NCI-H1092 treated with DMSO at 0.1 percent for 48 hours (cell line): Measurements from ENCODE around the gene NINL.

Experiments
- DNase-seq: peaks from one replicate; lab custom pipeline; 2025; lab: John Stamatoyannopoulos, UW

NINL gene

GRCh38 chr20:25500880-25501351 is 84.4 kb downstream of the NINL start:
- DNase-seq: no peak

DNA sequence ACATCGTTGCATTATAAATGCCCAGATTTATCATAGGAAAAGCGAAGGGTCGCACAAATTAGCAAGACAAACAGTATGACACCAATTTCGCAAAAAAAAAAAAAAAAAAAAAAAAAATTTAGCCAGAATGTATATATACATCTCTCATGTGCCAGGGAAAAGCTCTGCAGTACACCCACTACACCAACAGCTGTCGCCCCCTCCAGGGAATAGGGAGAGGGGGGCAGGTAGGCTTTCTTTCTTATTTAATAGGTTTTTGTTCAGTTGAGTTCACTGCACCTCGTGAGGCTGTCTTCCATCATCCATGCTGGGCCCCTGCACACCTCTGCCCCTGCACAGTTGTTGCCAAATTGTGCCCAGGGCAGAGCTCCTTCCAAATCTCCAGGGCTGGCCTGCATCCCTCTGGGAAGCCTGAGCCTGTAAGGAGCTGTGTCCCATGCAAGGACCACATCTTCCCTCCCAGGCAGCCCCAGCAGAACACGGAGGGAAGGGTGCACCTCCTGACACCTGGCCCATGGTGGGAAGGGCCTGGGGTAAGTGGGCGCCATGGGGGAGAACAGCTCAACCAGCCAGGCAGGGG is 85.4 kb downstream of the NINL start:
- DNase-seq: no peak

DNA sequence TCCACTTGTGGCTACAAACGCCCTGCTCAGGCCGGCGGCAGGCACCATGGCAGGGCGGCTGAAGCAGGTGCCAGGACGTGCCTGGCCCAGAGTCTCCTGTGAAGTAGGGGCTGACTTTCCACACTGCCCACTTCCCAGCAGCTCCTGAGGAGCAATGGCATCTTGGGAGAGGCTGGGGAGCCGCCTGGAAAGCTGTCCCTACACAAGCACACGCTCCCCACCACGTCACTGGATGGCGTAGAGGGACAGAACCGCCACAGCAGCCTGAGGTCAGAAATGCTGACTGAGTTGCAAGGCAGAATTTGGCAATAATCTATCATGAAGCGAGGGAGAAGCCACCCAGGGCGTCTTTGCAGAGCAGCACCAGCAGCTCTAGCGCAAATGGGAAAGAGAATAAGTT is 86.3 kb downstream of the NINL start:
- no peak for DNase-seq

DNA sequence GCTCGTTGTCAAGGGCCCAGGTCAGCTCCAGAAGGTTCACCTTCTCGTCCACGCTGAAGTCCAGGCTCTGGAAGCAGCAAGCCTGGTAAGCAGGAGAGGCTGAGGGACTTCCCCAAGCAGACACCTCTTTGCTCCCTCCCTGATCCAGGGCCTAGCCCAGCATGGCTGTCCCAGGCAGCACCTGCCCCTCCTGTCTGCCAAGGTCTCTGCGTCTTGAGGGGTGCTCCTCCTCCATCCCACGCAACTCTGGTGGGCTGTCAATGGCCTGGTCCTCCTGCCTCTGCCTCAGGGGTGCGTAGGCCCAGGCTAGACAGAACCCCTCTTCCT is 87.1 kb downstream of the NINL start:
- no peak for DNase-seq

DNA sequence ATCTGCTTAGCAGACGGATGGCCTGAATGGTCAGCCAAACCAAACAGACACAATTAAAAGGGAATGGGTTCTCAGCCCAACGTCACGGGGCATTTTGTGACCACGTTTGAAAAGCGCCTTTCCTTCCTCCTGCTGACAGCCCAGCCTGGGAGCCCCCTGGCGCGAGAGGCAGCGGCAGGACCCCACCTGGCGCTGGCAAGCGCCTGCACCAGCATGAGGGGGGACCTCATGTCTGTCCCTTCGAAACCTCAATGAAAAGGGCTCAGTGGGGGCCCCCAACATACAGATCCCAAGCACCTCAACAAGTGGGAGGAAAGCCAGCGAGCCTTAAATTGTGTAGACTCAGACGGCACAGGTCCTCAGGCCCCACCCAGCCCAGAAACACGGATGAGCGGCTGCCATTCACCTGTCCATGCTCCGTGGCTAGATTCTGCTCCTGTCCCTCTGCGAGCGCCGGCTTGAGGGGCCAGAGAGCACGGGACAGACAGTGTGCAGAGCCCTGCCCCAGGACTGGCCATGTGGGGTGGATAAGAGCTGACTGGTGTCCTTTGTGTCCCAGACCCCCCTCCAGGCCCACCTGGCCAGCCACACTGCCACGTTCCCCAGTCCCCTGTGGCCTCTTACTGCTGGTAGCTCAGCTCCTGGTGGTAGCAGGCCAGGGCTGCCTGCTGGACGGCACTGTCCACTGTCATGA is 87.6 kb downstream of the NINL start:
- no peak for DNase-seq

DNA sequence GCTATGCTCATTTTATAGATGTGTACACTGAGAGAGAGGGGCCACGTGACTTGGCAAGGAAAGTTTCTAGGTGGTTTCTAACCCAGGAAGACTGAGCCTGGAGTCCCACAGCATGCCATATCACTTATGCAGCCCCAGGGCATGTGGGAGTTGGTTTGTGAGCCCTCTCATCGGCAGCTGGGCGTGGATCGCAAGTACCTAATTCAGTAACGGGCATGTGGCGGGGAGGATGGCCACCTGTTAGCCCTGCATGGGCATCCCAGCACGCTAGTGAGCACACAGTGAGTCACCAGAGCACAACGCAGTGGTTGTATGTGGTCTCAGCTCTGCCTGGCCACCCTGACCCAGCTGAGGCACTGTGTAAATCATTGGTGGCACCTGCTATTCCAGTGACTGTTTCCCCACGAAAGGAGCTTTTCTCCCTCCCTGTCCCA is 88.3 kb downstream of the NINL start:
- no peak for DNase-seq

DNA sequence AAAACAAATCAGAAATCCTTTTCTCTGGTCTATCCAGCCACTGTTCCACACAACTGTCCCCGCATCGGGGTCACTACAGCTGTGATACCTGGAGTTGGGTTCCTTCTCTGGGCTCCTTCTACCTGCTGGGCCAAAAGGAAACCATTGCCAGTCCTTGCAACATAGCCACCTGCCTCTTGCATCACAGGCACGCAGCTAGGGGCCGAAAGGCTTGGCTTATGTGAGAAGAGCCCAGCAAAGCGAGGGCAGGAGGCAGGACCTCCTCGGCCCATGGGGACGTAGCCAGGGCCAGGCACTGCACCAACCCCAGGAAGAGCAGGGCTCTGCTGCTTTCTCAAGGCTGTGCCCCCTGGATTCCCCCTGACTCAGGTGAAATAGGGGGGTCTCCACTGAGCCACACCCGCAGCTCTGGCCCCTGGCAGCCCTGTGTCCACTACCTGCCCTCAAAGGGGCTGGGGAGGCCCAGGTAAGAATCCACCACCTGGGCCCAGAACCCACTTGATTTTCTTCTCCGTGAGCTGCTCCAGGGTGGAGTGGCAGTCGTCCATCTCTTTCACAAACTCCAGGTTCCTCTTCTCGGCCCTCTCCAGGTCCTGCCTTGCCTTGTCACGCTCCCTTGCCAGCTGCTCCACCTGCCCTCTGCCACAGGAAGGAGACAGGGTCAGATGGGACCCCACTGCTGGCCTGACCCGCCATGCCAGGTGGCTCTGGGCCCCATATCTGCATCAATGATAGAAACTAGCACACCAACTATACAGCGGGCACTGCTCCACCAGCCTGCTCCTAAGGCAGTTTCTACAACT is 89.0 kb downstream of the NINL start:
- no peak for DNase-seq

- DNase-seq: peak; percentile 21
Measured at GRCh38 chr20:25495189-25495824, 90.0 kb downstream of the NINL start.

DNA sequence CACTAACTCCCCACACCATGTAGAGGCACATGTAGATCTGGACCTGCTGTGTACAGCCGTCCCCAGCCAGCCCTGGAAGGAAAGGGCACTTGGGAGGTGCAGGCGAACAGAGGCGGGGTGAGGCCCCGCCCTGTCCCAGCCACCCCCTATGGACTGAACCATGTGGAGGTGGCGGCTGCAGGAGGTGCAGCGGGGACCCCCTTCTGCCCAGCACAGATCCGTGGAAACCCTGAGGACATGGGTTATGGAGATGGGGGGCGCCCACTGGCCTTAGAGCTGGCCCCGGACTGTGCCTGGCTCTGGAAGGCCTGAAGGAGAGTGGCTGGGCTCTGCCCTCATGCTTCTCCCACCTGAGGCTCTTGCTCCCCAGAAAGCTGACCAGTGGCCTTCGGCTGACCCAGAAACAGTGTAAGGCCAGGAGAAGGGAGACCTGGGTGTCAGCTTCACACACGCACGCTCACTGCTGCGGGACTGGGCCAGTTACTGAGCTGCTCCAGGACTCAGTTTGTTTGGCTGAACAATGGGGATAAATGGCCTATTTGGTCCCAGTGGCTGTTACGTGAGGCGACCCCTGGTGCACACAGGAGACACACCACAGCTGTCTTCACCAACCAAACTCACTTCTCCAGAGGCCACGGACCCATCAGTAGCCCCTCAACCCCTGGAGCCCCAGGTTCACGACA is 90.7 kb downstream of the NINL start:
- no peak for DNase-seq

- DNase-seq: no peak
Measured at GRCh38 chr20:25493748-25494505, 91.4 kb downstream of the NINL start.

DNA sequence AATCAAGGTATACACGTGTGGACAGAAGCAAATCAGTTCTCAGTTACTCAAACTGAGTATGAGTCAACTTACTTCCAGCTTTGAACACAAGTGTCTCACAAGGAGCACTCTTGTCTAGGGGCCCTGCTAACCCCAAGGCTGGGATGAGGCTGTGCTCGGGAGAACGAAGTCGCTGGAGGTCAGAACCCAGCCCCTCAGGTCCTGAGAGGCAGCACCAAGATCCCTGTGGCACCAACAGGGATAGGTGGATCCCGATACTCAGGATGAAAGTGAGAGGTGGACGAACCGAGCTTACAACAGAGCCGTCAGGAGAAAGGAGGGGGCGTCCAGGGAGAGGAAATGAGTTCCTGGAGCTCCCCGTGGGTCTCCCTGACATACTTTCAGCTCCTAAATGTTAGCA is 92.2 kb downstream of the NINL start:
- no peak for DNase-seq

DNA sequence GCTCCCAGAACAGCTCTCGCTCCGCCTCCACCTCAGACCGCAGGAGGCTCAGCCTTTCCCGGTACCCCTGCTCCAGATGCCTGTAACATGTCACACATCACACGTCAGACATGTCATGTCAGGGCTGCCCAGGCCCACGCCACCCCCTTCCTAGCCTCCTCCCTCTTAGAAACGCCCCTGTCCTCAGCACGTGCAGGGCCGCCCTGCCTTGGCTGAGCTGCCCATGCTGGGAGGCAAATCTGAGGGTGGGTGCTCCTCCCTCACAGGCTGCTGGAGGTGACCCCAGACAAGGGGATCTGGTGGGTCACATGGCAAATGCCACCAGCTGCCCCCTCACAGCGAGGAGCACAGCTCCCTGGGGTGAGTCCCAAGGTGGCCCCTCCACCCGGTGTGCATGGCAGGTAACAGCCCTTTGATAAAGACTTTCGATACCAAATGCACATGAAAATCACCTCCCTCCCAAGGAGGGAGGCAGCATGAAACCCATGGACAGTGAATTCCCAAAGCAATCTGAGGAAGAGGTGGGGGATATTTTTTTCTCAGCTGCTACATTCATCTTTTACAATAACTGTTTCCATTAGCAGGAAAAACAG is 93.8 kb downstream of the NINL start:
- no peak for DNase-seq

- DNase-seq: no peak
Measured at GRCh38 chr20:25490656-25491445, 94.5 kb downstream of the NINL start.

GRCh38 chr20:25489221-25489871 is 96.0 kb downstream of the NINL start:
- DNase-seq: no peak

GRCh38 chr20:25487975-25488374 is 97.4 kb downstream of the NINL start:
- DNase-seq: no peak

DNA sequence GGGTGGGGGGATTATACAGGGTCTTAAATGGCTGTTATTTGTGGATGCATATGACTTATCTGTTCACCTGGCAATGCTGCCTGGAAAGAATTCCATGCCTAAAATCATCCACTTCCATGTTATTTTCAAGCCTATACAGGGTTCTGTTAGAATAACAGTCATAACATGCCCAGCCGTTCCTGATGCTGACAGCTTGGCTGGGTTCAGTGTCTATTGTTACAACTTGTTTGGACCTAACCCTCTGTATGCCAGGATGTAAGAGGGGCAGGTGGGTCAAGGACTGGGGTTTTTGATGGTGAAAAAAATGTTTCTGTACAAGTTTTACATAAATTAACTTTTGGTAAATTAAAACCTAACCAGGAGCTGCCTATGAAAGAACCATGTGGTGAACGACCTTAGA is 98.0 kb downstream of the NINL start:
- DNase-seq: no peak

- no peak for DNase-seq
Measured at GRCh38 chr20:25486377-25486776, 99.0 kb downstream of the NINL start.

DNA sequence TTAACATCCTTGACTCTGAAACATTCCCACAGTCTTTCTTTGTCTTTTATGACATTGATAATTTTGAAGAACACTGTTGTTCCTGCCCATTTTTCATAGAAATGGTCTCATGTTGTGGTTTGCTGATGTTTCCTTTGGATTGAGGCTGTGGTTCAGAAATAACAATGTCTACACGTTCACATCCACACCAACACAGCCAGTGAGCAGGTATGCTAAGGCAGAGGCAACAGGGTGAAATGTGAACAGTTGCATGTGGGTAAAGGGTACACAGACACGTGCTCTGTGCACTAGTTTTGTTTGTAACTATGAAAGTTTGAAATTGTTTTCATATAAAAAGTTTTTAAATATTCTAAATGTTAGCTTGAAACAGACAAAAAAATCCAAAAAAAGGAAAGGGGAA is 99.5 kb downstream of the NINL start:
- no peak for DNase-seq

DNA sequence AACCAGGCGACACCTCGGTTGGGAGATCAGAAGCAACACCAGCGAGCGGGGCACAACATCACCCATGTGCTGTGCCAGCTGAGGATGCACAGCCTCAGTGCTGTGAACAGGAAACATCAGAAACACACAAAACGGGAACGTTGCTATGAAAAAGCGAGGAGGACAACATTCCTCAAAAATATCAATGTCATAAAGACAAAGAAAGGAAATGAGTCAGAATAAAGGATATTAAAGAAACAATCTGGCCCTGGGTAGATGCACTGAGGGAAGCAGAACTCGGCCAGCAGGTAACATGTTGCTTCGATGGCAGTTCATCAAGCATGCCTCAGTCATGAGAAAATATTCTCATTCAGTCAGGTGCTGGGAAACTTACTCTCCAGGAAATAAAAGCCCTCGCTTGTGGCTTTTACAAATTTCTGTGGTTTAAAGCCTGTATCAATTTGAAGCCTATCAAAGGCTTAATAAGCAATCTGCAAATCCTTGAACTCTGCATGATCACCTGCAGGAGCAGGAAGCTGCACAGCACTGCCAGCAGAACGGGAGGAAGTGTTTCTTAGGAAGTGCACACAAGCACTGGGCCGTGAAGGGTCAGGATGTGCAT is 100.3 kb downstream of the NINL start:
- no peak for DNase-seq
